OCI-M2 (cell line): ENCODE measurements around the gene PKP4.

Experiments
- DNase-seq: peaks from one replicate; lab custom pipeline; 2025; ENCODE audit not compliant: unreplicated experiment; lab: John Stamatoyannopoulos, UW

PKP4 gene

GRCh38 chr2:158645299-158645698 lies 188.5 kb downstream of the PKP4 start:
- no peak for DNase-seq

GRCh38 chr2:158647436-158648231 lies 190.9 kb downstream of the PKP4 start:
- no peak for DNase-seq

- DNase-seq: no peak
Observed at GRCh38 chr2:158649846-158650245, 193.1 kb downstream of the PKP4 start.

- no peak for DNase-seq
Observed at GRCh38 chr2:158650646-158651357, 194.1 kb downstream of the PKP4 start.

- no peak for DNase-seq
Observed at GRCh38 chr2:158651358-158652057, 194.8 kb downstream of the PKP4 start.

GRCh38 chr2:158655628-158656027 lies 198.9 kb downstream of the PKP4 start:
- no peak for DNase-seq

GRCh38 chr2:158656492-158657229 lies 199.9 kb downstream of the PKP4 start:
- DNase-seq: no peak

- DNase-seq: no peak
Observed at GRCh38 chr2:158658396-158658795, 201.6 kb downstream of the PKP4 start.

GRCh38 chr2:158659483-158659882 lies 202.7 kb downstream of the PKP4 start:
- no peak for DNase-seq

GRCh38 chr2:158661231-158661630 lies 204.5 kb downstream of the PKP4 start:
- DNase-seq: no peak

- DNase-seq: no peak
Observed at GRCh38 chr2:158662421-158662820, 205.7 kb downstream of the PKP4 start.

- DNase-seq: no peak
Observed at GRCh38 chr2:158663796-158664195, 207.0 kb downstream of the PKP4 start.

GRCh38 chr2:158664987-158665386 lies 208.2 kb downstream of the PKP4 start:
- no peak for DNase-seq

- DNase-seq: no peak
Observed at GRCh38 chr2:158665536-158666302, 209.0 kb downstream of the PKP4 start.

GRCh38 chr2:158666969-158667368 lies 210.2 kb downstream of the PKP4 start:
- no peak for DNase-seq

- no peak for DNase-seq
Observed at GRCh38 chr2:158667586-158667985, 210.8 kb downstream of the PKP4 start.

GRCh38 chr2:158668001-158668765 lies 211.4 kb downstream of the PKP4 start:
- DNase-seq: no peak

- no peak for DNase-seq
Observed at GRCh38 chr2:158670292-158670691, 213.5 kb downstream of the PKP4 start.

GRCh38 chr2:158671360-158672245 lies 214.9 kb downstream of the PKP4 start:
- DNase-seq: no peak
